Endothelial cell of umbilical vein (primary cell): ENCODE data around the gene KLF8. TPM values are rescaled to one million over a fixed set of nuclear protein-coding genes. Genes with fewer than 3 reads are reported as not detected.

Source experiments
- BruUV-seq: library from RNA; stranded (reverse); fragments of 400-500 nt; replicated peaks from 2 replicates; lab custom pipeline; 2021; lab: Mats Ljungman, UMichigan
- CTCF ChIA-PET: fragments of 300-600, 350-600 bp; sonication (Branson Sonifier 250); formaldehyde crosslinking; loops from one replicate; lab custom pipeline; 2021; ENCODE audit warnings: antibody characterized with exemption, inconsistent platforms; lab: Charles Lee
- POLR2A ChIA-PET: fragments of 300-600, 350-600 bp; sonication (Branson Sonifier 250); formaldehyde crosslinking; loops from one replicate; lab custom pipeline; 2021; ENCODE audit warnings: antibody characterized with exemption, inconsistent platforms; lab: Charles Lee
- DNase-seq: peaks from one replicate; pipeline ENCODE4 v3.0.0-alpha.2; 2011; ENCODE audit warnings: low read depth, low spot score
- FAIRE-seq: peaks from 2 replicates; lab custom pipeline; 2011; peaks lifted over from hg19 to GRCh38; lab: Jason Lieb, UNC
- H2AFZ ChIP-seq: 2 replicates; pipeline ENCODE4 v1.6.0; 2012; ENCODE audit warnings: low read depth, low read length, control low read depth, inconsistent platforms
- H3K27ac ChIP-seq: 2 replicates; pipeline ENCODE4 v1.5.1; 2011; ENCODE audit warnings: low read depth, mild to moderate bottlenecking, control low read depth, low read length, moderate library complexity; ENCODE audit not compliant: insufficient read depth
- H3K27me3 ChIP-seq, 2 experiments: 2 replicates each; pipeline versions ENCODE4 v1.6.0 to v1.6.1; 2011; ENCODE audit warnings: low read length in 2 of 2, mixed read lengths in 1 of 2; ENCODE audit not compliant: control insufficient read depth in 2 of 2, insufficient read depth in 2 of 2
- H3K36me3 ChIP-seq, 2 experiments: 2 replicates in 1 of 2; 3 replicates in 1 of 2; pipeline ENCODE4 v1.5.1; 2011; ENCODE audit warnings: low read length in 2 of 2, mild to moderate bottlenecking in 1 of 2, moderate library complexity in 1 of 2; ENCODE audit not compliant: control insufficient read depth in 2 of 2, insufficient read depth in 2 of 2; ENCODE audit errors: extremely low read depth in 1 of 2
- H3K4me1 ChIP-seq: 3 replicates; pipeline ENCODE4 v1.5.1; 2011; ENCODE audit warnings: mild to moderate bottlenecking, low read length; ENCODE audit not compliant: control insufficient read depth, insufficient read depth; ENCODE audit errors: extremely low read depth
- H3K4me2 ChIP-seq: 2 replicates; pipeline ENCODE4 v1.6.1; 2011; ENCODE audit warnings: low read length, control low read depth, mixed read lengths; ENCODE audit not compliant: insufficient read depth
- H3K4me3 ChIP-seq, 3 experiments: fragments of 200-600 bp in 1 of 3; sonication (generic), shearing (Covaris generic) in 1 of 3; replicated peaks in 1 of 3; 2 replicates each; pipeline ENCODE4 v1.5.1; 2011 to 2016; ENCODE audit warnings: control low read depth in 3 of 3, low read length in 3 of 3, mild to moderate bottlenecking in 2 of 3, inconsistent platforms in 1 of 3, low read depth in 1 of 3, moderate library complexity in 1 of 3; ENCODE audit not compliant: insufficient read depth in 1 of 3
- H3K79me2 ChIP-seq: 2 replicates; pipeline ENCODE4 v1.6.0; 2012; ENCODE audit warnings: low read length, inconsistent platforms; ENCODE audit not compliant: control insufficient read depth, insufficient read depth
- H3K9ac ChIP-seq: replicated peaks from 2 replicates; pipeline ENCODE3; 2011; ENCODE audit warnings: low read length, control low read depth; ENCODE audit not compliant: insufficient read depth; ENCODE audit errors: extremely low read depth
- H3K9me1 ChIP-seq: replicated peaks from 3 replicates; pipeline ENCODE4 v1.6.0; 2011; ENCODE audit warnings: mild to moderate bottlenecking, low read length; ENCODE audit not compliant: control insufficient read depth, insufficient read depth; ENCODE audit errors: extremely low read depth
- H3K9me3 ChIP-seq: replicated peaks from 2 replicates; pipeline ENCODE4 v1.5.1; 2012; ENCODE audit warnings: low read length, inconsistent platforms; ENCODE audit not compliant: control insufficient read depth, insufficient read depth
- H4K20me1 ChIP-seq: replicated peaks from 2 replicates; pipeline ENCODE3; 2011; ENCODE audit warnings: mild to moderate bottlenecking, low read length; ENCODE audit not compliant: control insufficient read depth, insufficient read depth; ENCODE audit errors: extremely low read depth
- EZH2 ChIP-seq: IDR thresholded peaks from 2 replicates; pipeline ENCODE4 v1.6.1; 2012; ENCODE audit warnings: borderline replicate concordance, low read depth, mild to moderate bottlenecking, moderate library complexity, low read length, inconsistent platforms; ENCODE audit not compliant: severe bottlenecking
- FOS ChIP-seq: IDR thresholded peaks from 2 replicates; pipeline ENCODE4 v1.6.1; 2011; ENCODE audit warnings: mild to moderate bottlenecking, low read length, moderate library complexity, borderline replicate concordance; ENCODE audit not compliant: insufficient read depth
- GATA2 ChIP-seq: IDR thresholded peaks from 2 replicates; pipeline ENCODE4 v1.7.0; 2011; ENCODE audit warnings: low read depth, mild to moderate bottlenecking, moderate library complexity, mixed read lengths, low read length; ENCODE audit not compliant: insufficient read length, insufficient read depth
- JUN ChIP-seq: IDR thresholded peaks from 2 replicates; pipeline ENCODE4 v1.6.1; 2011; ENCODE audit warnings: borderline replicate concordance, low read depth; ENCODE audit not compliant: insufficient read length, insufficient read depth
- MYC ChIP-seq: IDR thresholded peaks from one replicate; pipeline ENCODE4 v1.6.1; 2011; ENCODE audit warnings: mild to moderate bottlenecking, low read depth, low read length
- POLR2A ChIP-seq: IDR thresholded peaks from 2 replicates; pipeline ENCODE4 v1.6.1; 2012; ENCODE audit warnings: low read depth, mild to moderate bottlenecking, control low read depth, low read length
- POLR2AphosphoS5 ChIP-seq: IDR thresholded peaks from 2 replicates; pipeline ENCODE4 v1.6.1; 2012; ENCODE audit warnings: low read depth, mild to moderate bottlenecking, control low read depth, low read length, moderate library complexity; ENCODE audit not compliant: insufficient read depth
- dilution Hi-C: fragments of 300-500 bp; cut with MboI; formaldehyde crosslinking; loops from one replicate; pipeline ENCODE4 v1.15.0; 2019; ENCODE audit warnings: low sequenced_read_pairs; ENCODE audit not compliant: extremely low pct_ligation_motif_present
- intact Hi-C: fragments of 100-400 bp; cut with micrococcal nuclease; formaldehyde crosslinking; loops from one replicate; pipeline ENCODE4 v1.10.0; 2022
- polyA plus RNA-seq, 4 experiments: library from polyadenylated mRNA; depleted of rRNA in 3 of 4; stranded (reverse) in 3 of 4; unstranded in 1 of 4; fragments of >200 nt; gene quantifications; 2 replicates each; pipeline versions ENCODE4 v1.2.1 to v1.2.3, GENCODE V29; 2011 to 2012; ENCODE audit warnings: missing spikeins in 1 of 4
- total RNA-seq: library from RNA; stranded (reverse); gene quantifications from 2 replicates; pipeline ENCODE4 v1.2.3, GENCODE V29; 2021
- TF ChIP-seq, protein P1 (sequence below): IDR thresholded peaks from 2 replicates; pipeline ENCODE4 v1.6.1; 2011; ENCODE audit not compliant: insufficient read depth, insufficient read length
- TF ChIP-seq, protein P2 (sequence below), 2 donors: IDR thresholded peaks; 1 replicate in 1 of 2; 2 replicates in 1 of 2; pipeline ENCODE4 v1.5.1; 2011; ENCODE audit warnings: low read length in 2 of 2, mild to moderate bottlenecking in 2 of 2, moderate library complexity in 2 of 2, control low read depth in 1 of 2, inconsistent platforms in 1 of 2, low read depth in 1 of 2; ENCODE audit not compliant: insufficient read depth in 1 of 2; ENCODE audit errors: extremely low read depth in 1 of 2

KLF8 gene
- total and polyA plus RNA-seq, 2 donors (not counting 3 experiments of a cell fraction or from before 2014, with no cell fraction given), result 1.0 to 2.0 TPM

DNA sequence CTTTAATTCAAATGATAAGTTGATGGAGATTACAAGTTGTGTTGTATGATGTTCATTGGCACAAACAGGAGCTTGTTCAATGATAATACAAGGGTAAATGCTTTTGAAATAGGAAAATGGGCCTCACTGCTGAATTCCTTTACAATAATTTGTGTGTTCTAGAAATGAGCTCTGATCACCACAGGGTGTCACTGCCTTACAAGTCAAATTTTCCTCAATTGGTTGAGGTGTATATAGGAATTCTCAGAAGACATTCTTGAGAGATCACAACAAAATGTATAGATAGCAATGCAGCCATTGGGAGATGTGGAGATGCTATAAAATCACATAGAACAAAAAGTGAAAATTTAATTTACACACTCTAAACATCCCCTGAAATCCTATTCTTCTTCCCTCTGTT, 49.6 kb downstream of the KLF8 start:
- Histone ChIP-seq H3K36me3 (no peaks in the 10 kb centered on the region), H2AFZ (no peak overlapping the region), H4K20me1 (no peaks in the 10 kb centered on the region), H3K27me3 (no peaks in the 10 kb centered on the region), H3K27ac (no peak overlapping the region), H3K9me1 (no peaks in the 10 kb centered on the region), H3K4me1 (no peaks in the 10 kb centered on the region), H3K9ac (no peak overlapping the region), H3K79me2 (no peaks in the 10 kb centered on the region), H3K9me3 (no peaks in the 10 kb centered on the region), H3K4me3 (no peak overlapping the region), H3K4me2 (no peak overlapping the region)
- ChIA-PET CTCF (interaction anchor here (0.5 to 3.6 kb wide), 5 partner anchors 9 to 696 kb away, joined by 3 to 63 read pairs (median 3); partner anchors contain the start of gene NBDY), POLR2A (no interaction called here)
- intact Hi-C loops, result loop anchor here (1.0 to 5.0 kb wide), 2 partner anchors 445 to 696 kb away; no protein-coding TSS in a partner anchor
- DNase-seq, result peak; percentile 20
- peak; percentile 52 for FAIRE-seq
- BruUV-seq, result no TSS peak
- TF ChIP-seq, protein P1, sequence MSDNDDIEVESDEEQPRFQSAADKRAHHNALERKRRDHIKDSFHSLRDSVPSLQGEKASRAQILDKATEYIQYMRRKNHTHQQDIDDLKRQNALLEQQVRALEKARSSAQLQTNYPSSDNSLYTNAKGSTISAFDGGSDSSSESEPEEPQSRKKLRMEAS, result no peak
- TF ChIP-seq JUN (no peak), FOS (no peak), POLR2A (no peak), POLR2AphosphoS5 (no peak), GATA2 (no peak), EZH2 (no peak), MYC (no peak)
- TF ChIP-seq, protein P2, sequence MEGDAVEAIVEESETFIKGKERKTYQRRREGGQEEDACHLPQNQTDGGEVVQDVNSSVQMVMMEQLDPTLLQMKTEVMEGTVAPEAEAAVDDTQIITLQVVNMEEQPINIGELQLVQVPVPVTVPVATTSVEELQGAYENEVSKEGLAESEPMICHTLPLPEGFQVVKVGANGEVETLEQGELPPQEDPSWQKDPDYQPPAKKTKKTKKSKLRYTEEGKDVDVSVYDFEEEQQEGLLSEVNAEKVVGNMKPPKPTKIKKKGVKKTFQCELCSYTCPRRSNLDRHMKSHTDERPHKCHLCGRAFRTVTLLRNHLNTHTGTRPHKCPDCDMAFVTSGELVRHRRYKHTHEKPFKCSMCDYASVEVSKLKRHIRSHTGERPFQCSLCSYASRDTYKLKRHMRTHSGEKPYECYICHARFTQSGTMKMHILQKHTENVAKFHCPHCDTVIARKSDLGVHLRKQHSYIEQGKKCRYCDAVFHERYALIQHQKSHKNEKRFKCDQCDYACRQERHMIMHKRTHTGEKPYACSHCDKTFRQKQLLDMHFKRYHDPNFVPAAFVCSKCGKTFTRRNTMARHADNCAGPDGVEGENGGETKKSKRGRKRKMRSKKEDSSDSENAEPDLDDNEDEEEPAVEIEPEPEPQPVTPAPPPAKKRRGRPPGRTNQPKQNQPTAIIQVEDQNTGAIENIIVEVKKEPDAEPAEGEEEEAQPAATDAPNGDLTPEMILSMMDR (IDR thresholded peaks at IDR 0.05; ENCODE audit: extremely low read depth in 1 of 2, insufficient read depth in 1 of 2, low read depth in 1 of 2, low read length in 2 of 2), result no peak
- dilution Hi-C loops, result no loop called here
